HL-60 (cell line): ENCODE measurements around the gene SOX8.

Source experiments
- POLR2AphosphoS5 ChIP-seq: IDR thresholded peaks from 2 replicates; pipeline ENCODE4 v1.6.1; 2012; ENCODE audit warnings: low read depth
- TF ChIP-seq, protein P1 (sequence below): IDR thresholded peaks from one replicate; pipeline ENCODE4 v1.5.1; 2011; ENCODE audit warnings: low read length, control low read depth, inconsistent platforms; ENCODE audit not compliant: insufficient read depth

DNA sequence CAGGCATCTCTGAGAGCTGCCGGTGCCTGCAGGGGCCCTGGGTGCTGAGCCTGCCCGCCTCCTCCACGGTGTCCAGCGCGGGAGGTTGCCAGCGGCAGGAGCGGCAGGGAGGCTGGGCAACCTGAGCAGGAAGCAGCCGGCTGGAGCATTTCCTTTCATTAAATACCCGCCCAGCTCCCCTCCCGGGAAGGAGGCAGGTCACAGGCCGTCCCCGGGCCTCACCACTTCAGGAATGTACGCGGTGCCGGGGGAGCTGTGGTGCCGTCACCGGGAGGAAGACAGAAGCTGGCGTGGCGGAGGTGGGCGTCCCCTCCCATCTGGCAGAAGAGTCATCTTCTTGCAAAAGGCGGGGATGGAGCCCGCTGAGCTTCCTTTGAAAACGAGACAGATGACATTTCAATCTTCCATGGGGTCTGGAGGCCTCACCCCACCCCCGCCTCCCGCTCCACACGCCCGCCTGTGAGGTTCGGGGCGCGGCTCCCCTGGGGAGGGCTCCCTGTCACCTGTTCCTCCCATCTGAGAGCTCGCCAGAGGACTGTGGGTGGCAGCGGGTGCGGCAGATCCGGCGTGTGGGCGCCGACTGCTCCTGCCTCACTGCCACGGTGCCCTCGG, 16.0 kb downstream of the SOX8 start:
- TF ChIP-seq, protein P1, sequence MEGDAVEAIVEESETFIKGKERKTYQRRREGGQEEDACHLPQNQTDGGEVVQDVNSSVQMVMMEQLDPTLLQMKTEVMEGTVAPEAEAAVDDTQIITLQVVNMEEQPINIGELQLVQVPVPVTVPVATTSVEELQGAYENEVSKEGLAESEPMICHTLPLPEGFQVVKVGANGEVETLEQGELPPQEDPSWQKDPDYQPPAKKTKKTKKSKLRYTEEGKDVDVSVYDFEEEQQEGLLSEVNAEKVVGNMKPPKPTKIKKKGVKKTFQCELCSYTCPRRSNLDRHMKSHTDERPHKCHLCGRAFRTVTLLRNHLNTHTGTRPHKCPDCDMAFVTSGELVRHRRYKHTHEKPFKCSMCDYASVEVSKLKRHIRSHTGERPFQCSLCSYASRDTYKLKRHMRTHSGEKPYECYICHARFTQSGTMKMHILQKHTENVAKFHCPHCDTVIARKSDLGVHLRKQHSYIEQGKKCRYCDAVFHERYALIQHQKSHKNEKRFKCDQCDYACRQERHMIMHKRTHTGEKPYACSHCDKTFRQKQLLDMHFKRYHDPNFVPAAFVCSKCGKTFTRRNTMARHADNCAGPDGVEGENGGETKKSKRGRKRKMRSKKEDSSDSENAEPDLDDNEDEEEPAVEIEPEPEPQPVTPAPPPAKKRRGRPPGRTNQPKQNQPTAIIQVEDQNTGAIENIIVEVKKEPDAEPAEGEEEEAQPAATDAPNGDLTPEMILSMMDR, result no peak
- no peak for TF ChIP-seq POLR2AphosphoS5
